Common myeloid progenitor, CD34-positive (primary cell): ENCODE data around the gene NDST4.

Source experiments
- CTCF ChIA-PET: fragments of 350-600 bp; sonication (Branson Sonifier 250); formaldehyde crosslinking; loops from one replicate; lab custom pipeline; 2021; ENCODE audit warnings: antibody characterized with exemption; lab: Charles Lee
- POLR2A ChIA-PET: fragments of 350-600 bp; sonication (Branson Sonifier 250); formaldehyde crosslinking; loops from one replicate; lab custom pipeline; 2021; ENCODE audit warnings: antibody characterized with exemption; lab: Charles Lee
- DNase-seq, 3 donors: peaks; one replicate each; pipeline versions ENCODE4 v3.0.0 to v3.0.0-alpha.2; 2013
- H3K27ac ChIP-seq, 2 experiments: 1 replicate in 1 of 2; 2 replicates in 1 of 2; pipeline ENCODE4 v1.7.0; 2013; ENCODE audit warnings: inconsistent platforms in 2 of 2, low read length in 2 of 2, mild to moderate bottlenecking in 2 of 2, low read depth in 1 of 2, moderate library complexity in 1 of 2; ENCODE audit not compliant: severe bottlenecking in 2 of 2, insufficient read depth in 1 of 2, poor library complexity in 1 of 2
- H3K27me3 ChIP-seq, 5 experiments: replicated peaks in 2 of 5; 1 replicate in 3 of 5; 2 replicates in 2 of 5; pipeline versions ENCODE4 v1.6.1 to v1.7.0; 2013; ENCODE audit warnings: low read length in 4 of 5, mild to moderate bottlenecking in 2 of 5, moderate library complexity in 2 of 5, inconsistent platforms in 1 of 5; ENCODE audit not compliant: insufficient read depth in 5 of 5, control insufficient read depth in 4 of 5
- H3K36me3 ChIP-seq, 4 experiments: 1 replicate in 2 of 4; 2 replicates in 2 of 4; pipeline versions ENCODE4 v1.6.1 to v1.7.0; 2013; ENCODE audit warnings: low read length in 3 of 4, control low read depth in 1 of 4, mild to moderate bottlenecking in 1 of 4; ENCODE audit not compliant: control insufficient read depth in 4 of 4, insufficient read depth in 4 of 4
- H3K4me1 ChIP-seq, 4 experiments: 1 replicate in 3 of 4; 2 replicates in 1 of 4; pipeline versions ENCODE4 v1.6.1 to v1.7.1; 2013; ENCODE audit warnings: low read length in 3 of 4, mild to moderate bottlenecking in 3 of 4, control low read depth in 1 of 4, inconsistent platforms in 1 of 4, moderate library complexity in 1 of 4; ENCODE audit not compliant: control insufficient read depth in 4 of 4, insufficient read depth in 4 of 4; ENCODE audit errors: control extremely low read depth in 1 of 4
- H3K4me3 ChIP-seq, 7 experiments: 1 replicate in 4 of 7; 2 replicates in 3 of 7; pipeline versions ENCODE4 v1.5.1 to v1.7.0; 2013; ENCODE audit warnings: mild to moderate bottlenecking in 7 of 7, low read length in 6 of 7, moderate library complexity in 6 of 7, inconsistent platforms in 2 of 7, low read depth in 2 of 7, control low read depth in 1 of 7; ENCODE audit not compliant: insufficient read depth in 4 of 7, control insufficient read depth in 1 of 7; ENCODE audit errors: extremely low read depth in 1 of 7
- H3K9me3 ChIP-seq, 5 experiments: 1 replicate in 4 of 5; 2 replicates in 1 of 5; pipeline versions ENCODE4 v1.6.1 to v1.7.1; 2013; ENCODE audit warnings: low read length in 4 of 5, mild to moderate bottlenecking in 2 of 5, inconsistent platforms in 1 of 5, low read depth in 1 of 5, moderate library complexity in 1 of 5; ENCODE audit not compliant: control insufficient read depth in 4 of 5, insufficient read depth in 2 of 5; ENCODE audit errors: control extremely low read depth in 1 of 5
- WGBS: methylation state at CpG from one replicate; pipeline ENCODE4 v1.1.5; 2013; ENCODE audit not compliant: insufficient coverage; 5-methylcytosine and 5-hydroxymethylcytosine counted together

The NDST4 gene

DNA sequence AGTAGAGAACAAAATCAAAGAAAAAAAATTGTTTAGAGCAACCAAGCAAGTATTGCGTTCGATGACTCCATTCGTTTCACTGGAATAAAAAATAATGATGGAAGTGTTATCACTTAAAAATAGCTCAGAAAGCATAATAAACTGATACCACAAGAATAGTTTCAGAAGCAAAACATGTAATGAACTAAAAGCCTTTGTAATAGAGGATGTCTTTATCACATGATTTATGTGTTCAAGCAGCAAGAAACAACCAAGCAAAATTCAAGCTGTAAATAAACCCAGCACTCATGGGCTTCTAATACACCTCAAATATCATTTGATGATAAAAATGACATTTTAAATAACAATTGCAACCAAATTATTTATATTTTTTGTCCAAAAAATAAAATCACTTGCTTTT is 192.2 kb downstream of the NDST4 start:
- H3K27me3 ChIP-seq = no peaks in the 10 kb centered on the region
- DNase-seq = no peak
- WGBS = no CpG with 5 or more reads among the region's 3 CpGs
- POLR2A ChIA-PET = no interaction called here
- CTCF ChIA-PET = no interaction called here
- H3K4me3 ChIP-seq = no peak overlapping the region
- no peaks in the 10 kb centered on the region for H3K36me3 ChIP-seq
- peaks cover 0 to 16% (median 0%) of the 10 kb centered on the region in 4 experiments for H3K4me1 ChIP-seq
- H3K9me3 ChIP-seq = no peaks in the 10 kb centered on the region
- no peak overlapping the region for H3K27ac ChIP-seq

DNA sequence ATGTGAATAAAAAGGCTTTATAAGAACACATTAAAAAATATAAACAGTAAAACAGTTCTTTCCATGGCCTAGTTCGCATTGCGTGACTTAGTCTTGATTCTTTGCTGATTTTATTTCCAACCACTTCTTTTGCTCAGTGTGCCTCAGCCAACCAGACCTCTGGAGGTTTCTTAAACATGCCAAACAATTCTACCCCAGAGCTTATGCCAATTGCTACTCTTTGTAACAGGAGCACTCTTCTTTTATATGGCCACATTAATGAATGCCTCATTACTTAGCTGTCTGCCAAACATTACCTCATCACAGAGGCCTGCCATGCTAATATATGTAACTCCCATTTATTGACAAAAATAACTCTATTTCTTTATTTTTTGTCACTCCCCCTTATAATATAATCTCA is 202.3 kb downstream of the NDST4 start:
- Histone ChIP-seq H3K36me3 (no peaks in the 10 kb centered on the region), H3K27ac (no peak overlapping the region), H3K9me3 (no peaks in the 10 kb centered on the region), H3K27me3 (no peaks in the 10 kb centered on the region), H3K4me3 (no peak overlapping the region), H3K4me1 (no peaks in the 10 kb centered on the region)
- ChIA-PET POLR2A (no interaction called here), CTCF (no interaction called here)
- 91% methylated on average over 2 of the region's 2 CpGs for WGBS
- no peak for DNase-seq

DNA sequence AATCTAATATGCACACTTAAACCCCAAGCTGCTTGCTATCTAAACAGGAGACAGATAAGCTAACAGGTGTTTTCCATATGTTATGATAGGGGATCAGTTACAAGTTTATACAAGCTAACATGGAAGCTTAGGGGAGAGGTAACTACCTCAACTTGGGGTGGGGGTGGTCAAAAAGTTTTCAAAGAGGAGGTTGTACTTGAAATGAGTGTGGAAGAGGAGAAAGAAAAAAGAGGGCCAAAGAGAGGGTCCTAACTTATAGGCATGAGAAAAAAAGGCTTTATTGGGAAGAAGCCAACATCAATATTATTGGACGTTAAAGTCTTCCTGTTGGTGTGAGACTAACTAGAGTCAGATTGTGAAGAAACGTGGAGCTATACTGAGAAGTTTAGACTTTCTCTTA is 205.9 kb downstream of the NDST4 start:
- Histone ChIP-seq H3K4me3 (no peak overlapping the region), H3K27me3 (no peaks in the 10 kb centered on the region), H3K4me1 (no peaks in the 10 kb centered on the region), H3K36me3 (no peaks in the 10 kb centered on the region), H3K27ac (no peak overlapping the region), H3K9me3 (no peaks in the 10 kb centered on the region)
- no peak for DNase-seq
- ChIA-PET POLR2A (no interaction called here), CTCF (no interaction called here)
- WGBS = 100% methylated on average over 1 of the region's 2 CpGs

DNA sequence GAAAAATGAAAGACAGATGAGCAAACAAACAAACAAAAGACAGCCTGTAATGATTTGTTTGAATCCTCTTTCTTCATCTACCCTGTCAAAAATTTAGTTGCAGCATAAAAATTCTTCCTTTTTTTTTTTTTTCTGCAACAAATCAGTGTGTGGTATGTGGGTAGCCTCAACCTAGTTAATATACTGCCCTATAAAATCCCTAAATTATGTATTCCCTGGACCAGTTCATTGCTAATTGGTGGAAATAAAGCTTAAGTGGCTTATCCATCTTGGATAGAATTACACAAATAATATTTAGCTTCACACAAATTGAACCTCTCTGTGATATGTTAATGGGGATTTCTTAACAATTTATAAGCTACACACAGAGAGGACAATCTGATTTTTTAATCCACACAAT is 208.4 kb downstream of the NDST4 start:
- no peak overlapping the region for H3K4me3 ChIP-seq
- no peak for DNase-seq
- ChIA-PET CTCF (no interaction called here), POLR2A (no interaction called here)
- no peak overlapping the region for H3K27ac ChIP-seq
- H3K27me3 ChIP-seq = no peaks in the 10 kb centered on the region
- no peaks in the 10 kb centered on the region for H3K4me1 ChIP-seq
- no peaks in the 10 kb centered on the region for H3K9me3 ChIP-seq
- no peaks in the 10 kb centered on the region for H3K36me3 ChIP-seq

DNA sequence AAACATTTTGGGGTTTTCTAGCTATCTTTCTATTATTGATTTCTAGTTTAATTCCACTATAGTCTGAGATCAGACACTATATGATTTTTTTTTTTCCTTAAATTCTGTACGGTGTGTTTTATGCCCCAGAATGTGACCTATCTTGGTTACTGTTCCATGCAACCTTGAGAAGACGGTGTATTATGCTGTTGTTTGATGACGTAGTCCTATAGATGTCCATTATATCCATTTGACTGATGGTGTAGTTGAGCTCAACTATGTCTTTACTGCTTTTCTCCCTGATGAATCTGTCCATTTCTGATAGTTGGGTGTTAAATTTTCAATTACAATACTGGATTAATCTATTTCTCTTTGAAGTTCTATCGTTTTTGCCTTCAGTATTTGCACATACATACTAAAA is 212.5 kb downstream of the NDST4 start:
- H3K36me3 ChIP-seq = no peaks in the 10 kb centered on the region
- no peak overlapping the region for H3K4me3 ChIP-seq
- POLR2A ChIA-PET = no interaction called here
- CTCF ChIA-PET = no interaction called here
- no peaks in the 10 kb centered on the region for H3K4me1 ChIP-seq
- WGBS = 94% methylated on average over 2 of the region's 4 CpGs
- H3K27ac ChIP-seq = no peak overlapping the region
- no peak for DNase-seq
- H3K9me3 ChIP-seq = no peaks in the 10 kb centered on the region
- no peaks in the 10 kb centered on the region for H3K27me3 ChIP-seq

DNA sequence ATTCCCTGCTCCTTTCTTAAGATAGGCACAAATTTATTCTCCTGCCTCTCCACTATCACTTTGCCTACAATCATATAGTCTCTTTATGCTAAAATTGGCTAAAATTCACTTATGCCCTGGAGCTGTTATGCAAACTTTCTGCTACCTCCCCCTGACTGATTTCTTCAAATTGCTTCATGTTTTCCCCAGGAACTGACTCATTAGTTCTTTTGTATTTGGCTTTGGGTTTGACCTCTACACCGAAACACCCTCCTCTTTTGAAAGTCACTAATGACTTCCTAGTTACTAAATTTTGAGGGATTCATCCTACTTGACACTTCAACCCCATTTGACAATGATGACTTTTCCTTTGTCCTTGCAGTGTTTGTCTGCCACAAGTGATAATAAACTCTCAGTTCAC is 222.6 kb downstream of the NDST4 start:
- H3K4me3 ChIP-seq = no peak overlapping the region
- no peaks in the 10 kb centered on the region for H3K9me3 ChIP-seq
- H3K4me1 ChIP-seq = no peaks in the 10 kb centered on the region
- POLR2A ChIA-PET = no interaction called here
- H3K36me3 ChIP-seq = no peaks in the 10 kb centered on the region
- no peaks in the 10 kb centered on the region for H3K27me3 ChIP-seq
- no peak overlapping the region for H3K27ac ChIP-seq
- CTCF ChIA-PET = no interaction called here
- DNase-seq = no peak
- 100% methylated on average over 1 of the region's 1 CpG for WGBS

DNA sequence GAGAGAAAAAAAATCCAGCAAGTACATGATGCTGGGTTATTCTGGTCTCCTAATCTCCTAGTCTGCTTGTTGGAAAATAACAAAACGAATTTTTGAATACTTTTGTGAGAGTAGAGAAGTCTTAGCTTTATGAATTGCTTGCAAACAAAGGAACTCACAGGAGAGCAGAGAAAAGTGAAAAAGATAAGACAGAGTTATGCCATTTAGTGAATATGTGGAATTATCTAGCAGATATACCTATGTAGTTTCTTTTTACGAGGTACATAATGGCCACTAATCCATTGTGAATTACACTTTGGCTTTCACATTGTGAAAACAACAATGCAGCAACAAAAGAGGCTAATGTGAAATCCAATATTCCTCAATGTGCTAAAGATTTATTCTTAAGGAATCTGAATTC is 226.7 kb downstream of the NDST4 start:
- ChIA-PET CTCF (no interaction called here), POLR2A (no interaction called here)
- no peaks in the 10 kb centered on the region for H3K4me1 ChIP-seq
- H3K27ac ChIP-seq = no peak overlapping the region
- no peak for DNase-seq
- no peaks in the 10 kb centered on the region for H3K36me3 ChIP-seq
- H3K27me3 ChIP-seq = no peaks in the 10 kb centered on the region
- H3K9me3 ChIP-seq = no peaks in the 10 kb centered on the region
- H3K4me3 ChIP-seq = no peak overlapping the region
- 88% methylated on average over 1 of the region's 2 CpGs for WGBS
